Upper lobe of left lung (tissue), 6 donors: ENCODE results near the gene COL23A1. TPM values are rescaled to one million over a fixed set of nuclear protein-coding genes. Genes with fewer than 3 reads are reported as not detected.

Source experiments
- ATAC-seq, 2 donors: fragments of 200-7000 bp; cut with Tn5 transposase; one replicate each; pipeline ENCODE4 v1.9.1; 2022; ENCODE audit warnings: mild to moderate bottlenecking in 2 of 2, moderate library complexity in 2 of 2; ENCODE audit not compliant: low FRiP score in 2 of 2
- DNase-seq, 2 donors: peaks; one replicate each; pipeline ENCODE4 v3.0.0-alpha.2; 2019 to 2020
- H3K27ac ChIP-seq, 4 donors: fragments of 200-600 bp; sonication (generic); one replicate each; pipeline ENCODE4 v1.5.1; 2016 to 2019
- H3K27me3 ChIP-seq, 4 donors: fragments of 200-600 bp; sonication (generic); one replicate each; pipeline ENCODE4 v1.5.1; 2017 to 2019
- H3K36me3 ChIP-seq, 4 donors: fragments of 200-600 bp; sonication (generic); one replicate each; pipeline ENCODE4 v1.5.1; 2016 to 2019
- H3K4me1 ChIP-seq, 4 donors: fragments of 200-600 bp; sonication (generic); one replicate each; pipeline ENCODE4 v1.5.1; 2018 to 2019
- H3K4me3 ChIP-seq, 4 donors: fragments of 200-600 bp; sonication (generic); one replicate each; pipeline ENCODE4 v1.5.1; 2017 to 2019; ENCODE audit warnings: mild to moderate bottlenecking in 2 of 4, moderate library complexity in 1 of 4
- H3K9me3 ChIP-seq, 4 donors: fragments of 200-600 bp; sonication (generic); one replicate each; pipeline ENCODE4 v1.5.1; 2018 to 2019
- EP300 ChIP-seq, 4 donors: sonication (generic); formaldehyde crosslinking; IDR thresholded peaks; one replicate each; pipeline ENCODE4 v1.5.1; 2017; ENCODE audit warnings: antibody characterized with exemption in 4 of 4, control low read depth in 2 of 4
- POLR2A ChIP-seq, 4 donors: fragments of 450-650 bp; IDR thresholded peaks; one replicate each; pipeline ENCODE4 v1.5.1; 2016 to 2017; ENCODE audit warnings: antibody characterized with exemption in 4 of 4, mild to moderate bottlenecking in 2 of 4
- POLR2AphosphoS5 ChIP-seq, 2 donors: sonication (generic); formaldehyde crosslinking; IDR thresholded peaks; one replicate each; pipeline ENCODE4 v1.5.1; 2017; ENCODE audit warnings: antibody characterized with exemption in 2 of 2
- WGBS, 2 donors: methylation state at CpG; one replicate each; pipeline ENCODE4 v1.1.5; 2017 to 2018; 5-methylcytosine and 5-hydroxymethylcytosine counted together
- total RNA-seq, 6 donors: library from RNA; depleted of rRNA in 4 of 6; stranded (reverse); fragments of >200 nt in 4 of 6; gene quantifications; one replicate each; pipeline versions ENCODE4 v1.1.0 to v1.2.1, GENCODE V29; 2016 to 2021
- TF ChIP-seq, protein P1 (sequence below), 6 experiments: fragments of 450-650 bp in 4 of 6; fragments of 200-600 bp in 2 of 6; sonication (generic) in 2 of 6; IDR thresholded peaks; one replicate each; pipeline ENCODE4 v1.5.1; 2016 to 2019; ENCODE audit warnings: antibody characterized with exemption in 6 of 6
- donor health status: DM: no; HTN: no; CAD: no; lungs with moderate emphysema.
- donor health status: DM: no; HTN: yes; CAD: no; lungs with severe emphysema.

COL23A1 gene
- total RNA-seq, 6 donors from 2014 or later = 0.61 to 3.1 (median 1.5) TPM

DNA sequence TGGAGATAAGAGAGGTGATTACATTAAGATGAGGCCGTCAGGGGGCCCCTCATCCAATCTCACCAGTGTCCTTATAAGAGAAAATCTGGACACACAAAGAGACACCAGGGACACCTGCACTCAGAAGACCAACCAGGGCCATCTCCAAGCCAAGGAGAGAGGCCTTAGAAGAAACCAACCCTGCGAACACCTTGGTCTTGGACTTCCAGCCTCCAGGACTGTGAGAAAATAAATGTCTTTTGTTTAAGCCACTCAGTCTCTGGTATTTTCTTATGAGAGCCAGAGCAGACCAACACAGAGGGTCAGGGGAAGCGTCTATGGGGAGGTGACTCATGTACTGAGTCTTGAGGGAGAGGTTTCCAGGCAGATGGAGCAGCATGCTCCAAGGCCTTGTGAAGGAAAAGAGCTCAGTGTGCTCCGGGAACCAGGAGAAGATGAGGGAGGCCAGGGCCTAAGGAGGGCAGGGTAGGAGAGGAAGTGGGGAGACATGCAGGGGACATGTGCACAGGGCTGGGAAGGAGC is 363.0 kb downstream of the COL23A1 start:
- DNase-seq (no peak), ATAC-seq (no peak)
- Histone ChIP-seq H3K27me3 (no peaks in the 10 kb centered on the region), H3K36me3 (peaks cover 0 to 82% (median 51%) of the 10 kb centered on the region in 4 donors), H3K9me3 (no peaks in the 10 kb centered on the region), H3K4me3 (no peak overlapping the region), H3K4me1 (peaks cover 17 to 33% (median 29%) of the 10 kb centered on the region in 4 donors), H3K27ac (no peak overlapping the region)
- 85 to 97% methylated on average over 4 of the region's 4 CpGs for WGBS, 2 donors
- TF ChIP-seq EP300 (IDR thresholded peaks at IDR 0.05) (no peak), POLR2AphosphoS5 (IDR thresholded peaks at IDR 0.05) (no peak), POLR2A (IDR thresholded peaks at IDR 0.05) (no peak)
- TF ChIP-seq, protein P1, sequence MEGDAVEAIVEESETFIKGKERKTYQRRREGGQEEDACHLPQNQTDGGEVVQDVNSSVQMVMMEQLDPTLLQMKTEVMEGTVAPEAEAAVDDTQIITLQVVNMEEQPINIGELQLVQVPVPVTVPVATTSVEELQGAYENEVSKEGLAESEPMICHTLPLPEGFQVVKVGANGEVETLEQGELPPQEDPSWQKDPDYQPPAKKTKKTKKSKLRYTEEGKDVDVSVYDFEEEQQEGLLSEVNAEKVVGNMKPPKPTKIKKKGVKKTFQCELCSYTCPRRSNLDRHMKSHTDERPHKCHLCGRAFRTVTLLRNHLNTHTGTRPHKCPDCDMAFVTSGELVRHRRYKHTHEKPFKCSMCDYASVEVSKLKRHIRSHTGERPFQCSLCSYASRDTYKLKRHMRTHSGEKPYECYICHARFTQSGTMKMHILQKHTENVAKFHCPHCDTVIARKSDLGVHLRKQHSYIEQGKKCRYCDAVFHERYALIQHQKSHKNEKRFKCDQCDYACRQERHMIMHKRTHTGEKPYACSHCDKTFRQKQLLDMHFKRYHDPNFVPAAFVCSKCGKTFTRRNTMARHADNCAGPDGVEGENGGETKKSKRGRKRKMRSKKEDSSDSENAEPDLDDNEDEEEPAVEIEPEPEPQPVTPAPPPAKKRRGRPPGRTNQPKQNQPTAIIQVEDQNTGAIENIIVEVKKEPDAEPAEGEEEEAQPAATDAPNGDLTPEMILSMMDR (IDR thresholded peaks at IDR 0.05) = no peak

DNA sequence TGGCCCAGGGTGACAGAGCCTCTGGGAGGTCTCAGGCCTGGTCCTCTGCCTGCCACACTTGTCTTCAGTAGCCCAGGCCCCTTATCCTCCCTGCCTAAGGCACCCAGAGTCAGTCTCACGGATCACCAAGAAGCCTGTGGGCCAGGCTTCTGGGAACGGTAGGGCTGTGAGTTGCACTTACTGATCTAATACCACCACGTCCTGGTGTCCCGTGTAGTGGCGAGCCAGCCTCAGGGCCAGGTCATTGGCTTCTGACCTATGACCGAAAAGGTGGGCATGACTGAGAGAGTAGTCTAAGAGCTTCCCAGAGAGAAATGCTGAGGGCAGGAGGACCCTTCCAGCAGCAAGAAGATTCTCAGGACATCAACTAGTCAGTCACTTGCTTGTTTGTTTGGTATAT is 365.0 kb downstream of the COL23A1 start:
- H3K36me3 ChIP-seq = peaks cover 0 to 92% (median 55%) of the 10 kb centered on the region in 4 donors
- H3K4me3 ChIP-seq = no peak overlapping the region
- TF ChIP-seq POLR2AphosphoS5 (IDR thresholded peaks at IDR 0.05) = no peak
- TF ChIP-seq, protein P1 (IDR thresholded peaks at IDR 0.05) = no peak
- no peak for TF ChIP-seq POLR2A (IDR thresholded peaks at IDR 0.05)
- no peak for TF ChIP-seq EP300 (IDR thresholded peaks at IDR 0.05)
- H3K4me1 ChIP-seq = peaks cover 10 to 28% (median 16%) of the 10 kb centered on the region in 4 donors
- H3K9me3 ChIP-seq = no peaks in the 10 kb centered on the region
- no peak overlapping the region for H3K27ac ChIP-seq
- WGBS, 2 donors = 93 to 100% methylated on average over 4 to 6 of the region's 6 CpGs
- ATAC-seq = no peak
- no peak for DNase-seq
- H3K27me3 ChIP-seq = no peaks in the 10 kb centered on the region

DNA sequence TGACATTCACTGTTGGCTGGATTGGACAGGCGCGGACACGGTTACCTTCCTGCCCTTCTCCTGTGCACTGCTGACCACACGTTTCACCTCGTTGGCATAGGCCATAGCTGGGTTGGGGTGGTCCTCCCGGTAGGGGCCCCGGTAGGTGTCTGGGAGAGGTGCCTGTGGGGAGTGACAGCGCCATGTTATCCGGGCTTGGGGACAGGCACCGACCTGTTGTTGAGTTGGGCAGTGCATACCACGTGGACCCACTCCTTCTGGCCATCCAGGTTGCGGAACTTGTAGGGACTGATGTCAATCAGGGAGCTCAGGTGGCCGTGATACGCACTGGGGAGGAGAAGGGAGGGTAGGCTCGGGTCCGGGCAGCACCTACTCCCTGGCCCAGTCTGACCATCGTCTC is 365.8 kb downstream of the COL23A1 start:
- ATAC-seq = peak in 1 of 2 donors; percentile 16
- 83 to 94% methylated on average over 15 to 16 of the region's 17 CpGs for WGBS, 2 donors
- H3K36me3 ChIP-seq = peaks cover 0 to 92% (median 52%) of the 10 kb centered on the region in 4 donors
- H3K4me3 ChIP-seq = no peak overlapping the region
- H3K4me1 ChIP-seq = peaks cover 9 to 20% (median 13%) of the 10 kb centered on the region in 4 donors
- H3K27me3 ChIP-seq = no peaks in the 10 kb centered on the region
- TF ChIP-seq POLR2AphosphoS5 (IDR thresholded peaks at IDR 0.05) = no peak
- no peak for TF ChIP-seq EP300 (IDR thresholded peaks at IDR 0.05)
- TF ChIP-seq, protein P1 (IDR thresholded peaks at IDR 0.05) = no peak
- TF ChIP-seq POLR2A (IDR thresholded peaks at IDR 0.05) = no peak
- H3K9me3 ChIP-seq = no peaks in the 10 kb centered on the region
- H3K27ac ChIP-seq = no peak overlapping the region
- DNase-seq = no peak

DNA sequence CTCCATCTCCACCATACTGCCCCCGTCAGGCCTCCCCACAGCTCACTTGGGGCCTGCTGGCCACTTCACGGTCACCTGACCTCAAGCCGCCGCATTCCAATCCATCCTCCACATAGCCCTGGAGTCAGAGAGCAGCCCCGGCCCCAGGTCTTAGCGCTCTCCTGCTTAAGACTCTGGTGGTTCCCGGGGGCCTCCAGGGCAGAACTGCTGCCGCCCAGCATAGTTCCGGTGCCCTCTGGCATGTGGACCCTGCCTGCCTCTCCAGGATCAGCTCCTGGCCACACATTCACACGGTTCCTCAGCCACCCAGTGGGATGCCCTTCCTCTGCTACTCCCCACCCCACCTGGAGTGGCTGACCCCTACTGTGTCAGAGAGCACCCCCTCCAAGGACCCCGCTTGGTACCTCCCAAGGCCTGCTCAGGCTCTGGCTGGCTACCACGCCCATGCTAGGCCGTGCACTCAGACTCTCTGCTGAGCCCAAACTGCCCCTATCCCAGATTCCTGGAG is 366.3 kb downstream of the COL23A1 start:
- no peaks in the 10 kb centered on the region for H3K9me3 ChIP-seq
- 64 to 76% methylated on average over 10 to 13 of the region's 13 CpGs for WGBS, 2 donors
- H3K36me3 ChIP-seq = peaks cover 0 to 87% (median 49%) of the 10 kb centered on the region in 4 donors
- peaks cover 9 to 18% (median 13%) of the 10 kb centered on the region in 4 donors for H3K4me1 ChIP-seq
- H3K4me3 ChIP-seq = no peak overlapping the region
- H3K27ac ChIP-seq = no peak overlapping the region
- ATAC-seq (peak; percentile 31 to 82), DNase-seq (peak in 1 of 2 donors; percentile 55)
- TF ChIP-seq POLR2A (IDR thresholded peaks at IDR 0.05) (no peak), POLR2AphosphoS5 (IDR thresholded peaks at IDR 0.05) (no peak), EP300 (IDR thresholded peaks at IDR 0.05) (no peak)
- TF ChIP-seq, protein P1 (IDR thresholded peaks at IDR 0.05) = no peak
- H3K27me3 ChIP-seq = no peaks in the 10 kb centered on the region
